Smooth muscle cell (in vitro differentiated cells): ENCODE measurements around the gene PRF1. TPM values are rescaled to one million over a fixed set of nuclear protein-coding genes. Genes with fewer than 3 reads are reported as not detected.

Experiments used
- DNase-seq: peaks from one replicate; lab custom pipeline; 2025; ENCODE audit not compliant: unreplicated experiment; lab: John Stamatoyannopoulos, UW
- H2AFZ ChIP-seq: fragments of 200-600 bp; sonication (generic); 2 replicates; pipeline ENCODE4 v1.6.0; 2016; ENCODE audit warnings: antibody characterized with exemption, low read depth, mild to moderate bottlenecking
- H3F3A ChIP-seq: fragments of 200-600 bp; sonication (generic); 2 replicates; pipeline ENCODE4 v1.6.0; 2017; ENCODE audit warnings: antibody characterized with exemption, low read depth
- H3K27ac ChIP-seq: fragments of 200-600 bp; sonication (generic); 2 replicates; pipeline ENCODE4 v1.5.1; 2016; ENCODE audit warnings: low read depth, mild to moderate bottlenecking
- H3K27me3 ChIP-seq: fragments of 200-600 bp; sonication (generic); 2 replicates; pipeline ENCODE4 v1.6.1; 2016; ENCODE audit warnings: low read depth, mild to moderate bottlenecking
- H3K36me3 ChIP-seq: fragments of 200-600 bp; sonication (generic); 2 replicates; pipeline ENCODE4 v1.5.1; 2016; ENCODE audit warnings: low read depth
- H3K4me1 ChIP-seq: fragments of 200-600 bp; sonication (generic); 2 replicates; pipeline ENCODE4 v1.5.1; 2016; ENCODE audit warnings: low read depth
- H3K4me2 ChIP-seq: fragments of 200-600 bp; sonication (generic); 2 replicates; pipeline ENCODE4 v1.6.0; 2016; ENCODE audit warnings: mild to moderate bottlenecking
- H3K4me3 ChIP-seq: fragments of 200-600 bp; sonication (generic); 2 replicates; pipeline ENCODE4 v1.5.1; 2016; ENCODE audit warnings: mild to moderate bottlenecking
- H3K79me2 ChIP-seq: fragments of 200-600 bp; sonication (generic); 2 replicates; pipeline ENCODE4 v1.6.0; 2016; ENCODE audit warnings: low read depth, mild to moderate bottlenecking
- H3K9ac ChIP-seq: fragments of 200-600 bp; sonication (generic); 2 replicates; pipeline ENCODE4 v1.6.0; 2016; ENCODE audit warnings: low read depth
- H3K9me3 ChIP-seq: fragments of 200-600 bp; sonication (generic); replicated peaks from 2 replicates; pipeline ENCODE4 v1.5.1; 2016; ENCODE audit warnings: low read depth
- H4K20me1 ChIP-seq: fragments of 200-600 bp; sonication (generic); 2 replicates; pipeline ENCODE4 v1.6.0; 2016; ENCODE audit warnings: low read depth
- WGBS: methylation state at CpG from one replicate; pipeline ENCODE4 v1.1.7; 2016; ENCODE audit warnings: low lambda C conversion rate; 5-methylcytosine and 5-hydroxymethylcytosine counted together
- polyA plus RNA-seq: library from polyadenylated mRNA; unstranded; fragments of >200 nt; fragmentation: Nextera tagmentation; extraction: Ambion mirVana; gene quantifications from 2 replicates; pipeline ENCODE4 v1.2.1, GENCODE V29; 2016
- total RNA-seq: library from RNA; depleted of rRNA; stranded (reverse); fragments of >200 nt; gene quantifications from 2 replicates; pipeline ENCODE4 v1.2.3, GENCODE V29; 2014
- TF ChIP-seq, protein P1 (sequence below): fragments of 200-600 bp; sonication (generic); IDR thresholded peaks from 2 replicates; pipeline ENCODE4 v1.5.1; 2017; ENCODE audit warnings: borderline replicate concordance, mild to moderate bottlenecking, antibody characterized with exemption; ENCODE audit not compliant: insufficient read depth, poor library complexity, severe bottlenecking

The PRF1 gene
- total and polyA plus RNA-seq, 2 experiments from 2014 or later, result not detected

DNA sequence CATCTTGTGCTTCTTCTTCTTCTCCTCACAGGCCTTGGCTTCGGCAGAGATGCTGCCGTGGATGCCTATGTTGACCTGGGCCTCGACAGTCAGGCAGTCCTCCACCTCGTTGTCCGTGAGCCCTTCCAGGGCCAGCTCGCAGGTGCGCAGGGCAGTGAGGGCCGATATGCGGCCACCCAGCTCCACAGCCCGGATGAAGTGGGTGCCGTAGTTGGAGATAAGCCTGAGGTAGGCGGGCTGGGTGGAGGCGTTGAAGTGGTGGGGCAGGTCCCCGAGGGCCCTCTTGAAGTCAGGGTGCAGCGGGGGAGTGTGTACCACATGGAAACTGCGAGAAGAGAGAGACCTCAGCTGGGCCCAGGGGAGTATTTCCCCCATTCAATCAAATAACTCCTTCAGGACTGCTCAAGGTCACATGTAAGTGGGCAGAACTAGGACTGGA is 3.7 kb downstream of the PRF1 start:
- Histone ChIP-seq H3K4me2 (no peak overlapping the region), H3K36me3 (no peaks in the 10 kb centered on the region), H3K9me3 (no peaks in the 10 kb centered on the region), H3K4me1 (no peaks in the 10 kb centered on the region), H4K20me1 (no peaks in the 10 kb centered on the region), H2AFZ (no peak overlapping the region), H3K4me3 (no peak overlapping the region), H3K9ac (no peak overlapping the region), H3K27me3 (no peaks in the 10 kb centered on the region), H3K27ac (no peak overlapping the region), H3F3A (no peaks in the 10 kb centered on the region), H3K79me2 (no peaks in the 10 kb centered on the region)
- TF ChIP-seq, protein P1, sequence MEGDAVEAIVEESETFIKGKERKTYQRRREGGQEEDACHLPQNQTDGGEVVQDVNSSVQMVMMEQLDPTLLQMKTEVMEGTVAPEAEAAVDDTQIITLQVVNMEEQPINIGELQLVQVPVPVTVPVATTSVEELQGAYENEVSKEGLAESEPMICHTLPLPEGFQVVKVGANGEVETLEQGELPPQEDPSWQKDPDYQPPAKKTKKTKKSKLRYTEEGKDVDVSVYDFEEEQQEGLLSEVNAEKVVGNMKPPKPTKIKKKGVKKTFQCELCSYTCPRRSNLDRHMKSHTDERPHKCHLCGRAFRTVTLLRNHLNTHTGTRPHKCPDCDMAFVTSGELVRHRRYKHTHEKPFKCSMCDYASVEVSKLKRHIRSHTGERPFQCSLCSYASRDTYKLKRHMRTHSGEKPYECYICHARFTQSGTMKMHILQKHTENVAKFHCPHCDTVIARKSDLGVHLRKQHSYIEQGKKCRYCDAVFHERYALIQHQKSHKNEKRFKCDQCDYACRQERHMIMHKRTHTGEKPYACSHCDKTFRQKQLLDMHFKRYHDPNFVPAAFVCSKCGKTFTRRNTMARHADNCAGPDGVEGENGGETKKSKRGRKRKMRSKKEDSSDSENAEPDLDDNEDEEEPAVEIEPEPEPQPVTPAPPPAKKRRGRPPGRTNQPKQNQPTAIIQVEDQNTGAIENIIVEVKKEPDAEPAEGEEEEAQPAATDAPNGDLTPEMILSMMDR, result no peak
- no peak for DNase-seq
- WGBS, result 96% methylated on average over 16 of the region's 16 CpGs

DNA sequence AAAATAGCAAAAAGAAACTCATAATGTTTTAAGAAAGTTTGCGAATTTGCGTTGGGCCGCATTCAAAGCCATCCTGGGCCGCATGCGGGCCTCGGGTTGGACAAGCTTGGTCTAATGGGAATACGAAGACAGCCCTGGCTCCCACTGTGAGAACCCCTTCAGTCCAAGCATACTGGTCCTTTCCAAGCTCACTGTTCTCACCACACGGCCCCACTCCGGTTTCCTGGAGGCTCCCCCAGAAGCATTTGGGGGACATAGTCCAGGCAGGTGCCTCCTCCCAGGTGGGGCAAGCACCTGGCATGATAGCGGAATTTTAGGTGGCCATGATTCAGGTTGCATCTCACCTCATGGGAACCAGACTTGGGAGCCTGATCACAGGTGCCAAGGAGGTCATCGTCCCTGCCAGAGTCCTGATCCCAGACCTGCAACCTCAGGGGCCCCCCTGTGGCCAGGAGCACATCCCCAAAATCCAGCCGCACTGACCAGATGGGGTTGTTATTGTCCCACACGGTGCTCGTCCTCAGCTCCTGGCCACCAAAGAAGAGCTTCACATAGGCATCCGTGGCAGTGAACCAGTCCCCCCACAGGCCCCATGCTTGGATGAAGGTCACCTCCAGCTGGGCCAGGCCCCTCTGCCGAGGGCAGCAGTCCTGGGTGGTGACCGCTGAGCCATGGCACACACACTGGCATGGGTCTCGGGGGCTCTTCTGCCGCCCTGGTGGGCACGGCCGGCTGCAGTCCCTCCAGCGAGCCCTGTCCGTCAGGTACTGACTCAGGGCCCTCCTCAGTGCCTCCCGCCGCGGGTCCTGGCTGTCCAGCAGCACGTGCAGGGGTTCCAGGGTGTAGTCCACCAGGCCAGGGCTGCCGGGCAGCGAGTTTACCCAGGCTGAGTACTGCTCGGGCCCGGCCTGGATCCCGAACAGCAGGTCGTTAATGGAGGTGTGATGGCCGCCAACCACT is 4.4 kb downstream of the PRF1 start:
- Histone ChIP-seq H3K4me2 (no peak overlapping the region), H3K9me3 (no peaks in the 10 kb centered on the region), H4K20me1 (no peaks in the 10 kb centered on the region), H3K36me3 (no peaks in the 10 kb centered on the region), H3K27ac (no peak overlapping the region), H3K4me1 (no peaks in the 10 kb centered on the region), H2AFZ (no peak overlapping the region), H3F3A (no peaks in the 10 kb centered on the region), H3K4me3 (no peak overlapping the region), H3K27me3 (no peaks in the 10 kb centered on the region), H3K9ac (no peak overlapping the region), H3K79me2 (no peaks in the 10 kb centered on the region)
- DNase-seq, result no peak
- TF ChIP-seq, protein P1, result no peak
- WGBS, result 94% methylated on average over 34 of the region's 34 CpGs

DNA sequence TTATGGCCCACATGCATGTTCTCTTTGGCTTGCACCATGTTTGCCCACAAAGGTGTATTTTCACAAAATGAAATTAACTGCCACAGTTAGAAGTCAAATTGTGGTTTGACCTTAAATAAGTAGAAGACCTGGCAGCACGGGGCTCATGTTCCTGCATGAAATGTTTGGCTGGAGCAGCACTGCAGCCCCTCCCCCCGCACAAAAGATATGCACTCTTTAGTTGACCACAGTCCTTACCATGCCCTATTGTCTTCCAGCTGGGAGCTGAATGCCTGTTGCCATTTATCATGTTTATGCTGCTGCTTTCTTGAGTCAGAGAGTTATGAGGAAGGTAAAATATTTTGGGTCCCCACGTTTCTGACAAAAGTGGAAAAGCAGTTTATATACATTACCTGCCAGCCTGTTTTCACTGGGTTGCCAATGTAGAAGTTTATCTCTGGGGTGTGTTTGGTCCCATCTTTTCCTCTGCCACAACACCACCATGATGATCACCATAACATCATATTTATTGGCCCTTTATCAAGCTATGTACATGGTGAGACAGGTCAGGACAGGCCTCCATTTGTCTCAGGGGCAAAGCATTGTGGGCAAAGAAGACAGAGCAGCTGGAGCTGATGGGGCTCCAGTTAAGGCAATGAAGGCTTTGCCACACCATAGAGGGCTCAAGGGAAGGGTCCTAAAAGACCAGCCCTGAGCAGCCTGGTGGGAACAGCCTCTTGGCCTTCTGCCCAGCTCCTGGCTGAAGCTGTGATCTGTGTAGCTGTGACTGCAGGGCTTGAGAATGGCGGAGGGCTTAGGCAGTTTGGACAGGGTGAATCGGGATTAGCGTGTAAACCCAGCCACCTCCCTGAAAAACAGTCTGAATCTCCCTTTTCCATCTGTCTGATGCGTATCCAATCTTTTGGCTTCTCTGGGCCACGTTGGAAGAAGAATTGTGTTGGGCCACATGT is 5.4 kb downstream of the PRF1 start:
- H3K9me3 ChIP-seq, result no peaks in the 10 kb centered on the region
- no peak overlapping the region for H3K27ac ChIP-seq
- TF ChIP-seq, protein P1, result no peak
- no peak overlapping the region for H3K9ac ChIP-seq
- H3K4me2 ChIP-seq, result no peak overlapping the region
- no peak for DNase-seq
- 75% methylated on average over 8 of the region's 8 CpGs for WGBS
- H3K27me3 ChIP-seq, result no peaks in the 10 kb centered on the region
- H3F3A ChIP-seq, result no peaks in the 10 kb centered on the region
- H4K20me1 ChIP-seq, result no peaks in the 10 kb centered on the region
- no peak overlapping the region for H2AFZ ChIP-seq
- H3K4me1 ChIP-seq, result no peaks in the 10 kb centered on the region
- no peaks in the 10 kb centered on the region for H3K36me3 ChIP-seq
- H3K4me3 ChIP-seq, result no peak overlapping the region
- H3K79me2 ChIP-seq, result no peaks in the 10 kb centered on the region
